Measurements from ENCODE around the gene PLXNB3. TPM values are rescaled to one million over a fixed set of nuclear protein-coding genes. Genes with fewer than 3 reads are reported as not detected.

PLXNB3 gene
- total and polyA plus RNA-seq, 2 experiments from 2014 or later = 0.70 to 4.1 TPM

DNA sequence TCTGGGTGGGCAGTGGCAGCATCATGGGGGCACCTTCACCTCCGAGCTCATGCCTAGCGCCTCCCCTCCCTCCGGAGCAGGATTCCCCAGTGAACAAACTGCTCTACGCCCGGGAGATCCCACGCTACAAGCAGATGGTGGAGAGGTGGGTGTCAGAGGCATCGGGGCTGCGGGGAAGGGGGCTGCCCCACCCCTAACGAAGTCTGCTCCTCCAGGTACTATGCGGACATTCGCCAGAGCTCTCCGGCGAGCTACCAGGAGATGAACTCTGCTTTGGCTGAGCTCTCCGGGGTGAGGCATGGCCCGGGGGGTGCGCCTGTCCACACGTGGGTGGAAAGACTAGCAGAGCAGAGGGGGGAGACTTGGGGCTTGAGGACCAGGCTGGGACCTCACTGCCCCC, 14.1 kb downstream of the PLXNB3 start:
- peaks cover 5% of the 10 kb centered on the region for H3K27me3 Mint-ChIP-seq (ENCODE audit: insufficient read depth, low read depth, poor library complexity)
- Histone ChIP-seq H3K4me2 (no peak overlapping the region), H2AFZ (no peak overlapping the region), H3K36me3 (ENCODE audit: insufficient read depth) (no peaks in the 10 kb centered on the region), H4K20me1 (replicated peaks; ENCODE audit: insufficient read depth) (no peaks in the 10 kb centered on the region), H3F3A (replicated peaks; ENCODE audit: low read depth) (no peaks in the 10 kb centered on the region), H3K27ac (ENCODE audit: low read depth) (no peak overlapping the region), H3K4me3 (no peak overlapping the region), H3K9me2 (ENCODE audit: insufficient read depth) (no peaks in the 10 kb centered on the region), H3K4me1 (ENCODE audit: insufficient read depth) (no peaks in the 10 kb centered on the region), H3K27me3 (ENCODE audit: insufficient read depth) (no peaks in the 10 kb centered on the region), H3K79me2 (replicated peaks; ENCODE audit: insufficient read depth) (no peaks in the 10 kb centered on the region)
- no peak overlapping the region for H3K27ac Mint-ChIP-seq
- no peak overlapping the region for H3K4me3 Mint-ChIP-seq
- TF ChIP-seq ZNF114 (CRISPR knock-in tag; IDR thresholded peaks at IDR 0.05) (no peak), ZNF331 (CRISPR knock-in tag; IDR thresholded peaks at IDR 0.05; ENCODE audit: low read depth) (no peak), EZH2 (IDR thresholded peaks at IDR 0.05; ENCODE audit: low read depth, unreplicated experiment) (no peak), POLR2AphosphoS5 (IDR thresholded peaks at IDR 0.05; ENCODE audit: low read depth) (no peak), CREB1 (CRISPR knock-in tag; IDR thresholded peaks at IDR 0.05; ENCODE audit: low read depth) (no peak), STAT1 (IDR thresholded peaks at IDR 0.05; ENCODE audit: unreplicated experiment) (no peak), NANOG (IDR thresholded peaks at IDR 0.05; ENCODE audit: borderline replicate concordance) (no peak), ETS1 (IDR thresholded peaks at IDR 0.05) (no peak), CTCF (conservative IDR thresholded peaks at IDR 0.05; ENCODE audit: low read depth in 2 of 2) (no peak), EZH2phosphoT487 (IDR thresholded peaks at IDR 0.05; ENCODE audit: unreplicated experiment) (no peak)
- TF ChIP-seq, protein P1, sequence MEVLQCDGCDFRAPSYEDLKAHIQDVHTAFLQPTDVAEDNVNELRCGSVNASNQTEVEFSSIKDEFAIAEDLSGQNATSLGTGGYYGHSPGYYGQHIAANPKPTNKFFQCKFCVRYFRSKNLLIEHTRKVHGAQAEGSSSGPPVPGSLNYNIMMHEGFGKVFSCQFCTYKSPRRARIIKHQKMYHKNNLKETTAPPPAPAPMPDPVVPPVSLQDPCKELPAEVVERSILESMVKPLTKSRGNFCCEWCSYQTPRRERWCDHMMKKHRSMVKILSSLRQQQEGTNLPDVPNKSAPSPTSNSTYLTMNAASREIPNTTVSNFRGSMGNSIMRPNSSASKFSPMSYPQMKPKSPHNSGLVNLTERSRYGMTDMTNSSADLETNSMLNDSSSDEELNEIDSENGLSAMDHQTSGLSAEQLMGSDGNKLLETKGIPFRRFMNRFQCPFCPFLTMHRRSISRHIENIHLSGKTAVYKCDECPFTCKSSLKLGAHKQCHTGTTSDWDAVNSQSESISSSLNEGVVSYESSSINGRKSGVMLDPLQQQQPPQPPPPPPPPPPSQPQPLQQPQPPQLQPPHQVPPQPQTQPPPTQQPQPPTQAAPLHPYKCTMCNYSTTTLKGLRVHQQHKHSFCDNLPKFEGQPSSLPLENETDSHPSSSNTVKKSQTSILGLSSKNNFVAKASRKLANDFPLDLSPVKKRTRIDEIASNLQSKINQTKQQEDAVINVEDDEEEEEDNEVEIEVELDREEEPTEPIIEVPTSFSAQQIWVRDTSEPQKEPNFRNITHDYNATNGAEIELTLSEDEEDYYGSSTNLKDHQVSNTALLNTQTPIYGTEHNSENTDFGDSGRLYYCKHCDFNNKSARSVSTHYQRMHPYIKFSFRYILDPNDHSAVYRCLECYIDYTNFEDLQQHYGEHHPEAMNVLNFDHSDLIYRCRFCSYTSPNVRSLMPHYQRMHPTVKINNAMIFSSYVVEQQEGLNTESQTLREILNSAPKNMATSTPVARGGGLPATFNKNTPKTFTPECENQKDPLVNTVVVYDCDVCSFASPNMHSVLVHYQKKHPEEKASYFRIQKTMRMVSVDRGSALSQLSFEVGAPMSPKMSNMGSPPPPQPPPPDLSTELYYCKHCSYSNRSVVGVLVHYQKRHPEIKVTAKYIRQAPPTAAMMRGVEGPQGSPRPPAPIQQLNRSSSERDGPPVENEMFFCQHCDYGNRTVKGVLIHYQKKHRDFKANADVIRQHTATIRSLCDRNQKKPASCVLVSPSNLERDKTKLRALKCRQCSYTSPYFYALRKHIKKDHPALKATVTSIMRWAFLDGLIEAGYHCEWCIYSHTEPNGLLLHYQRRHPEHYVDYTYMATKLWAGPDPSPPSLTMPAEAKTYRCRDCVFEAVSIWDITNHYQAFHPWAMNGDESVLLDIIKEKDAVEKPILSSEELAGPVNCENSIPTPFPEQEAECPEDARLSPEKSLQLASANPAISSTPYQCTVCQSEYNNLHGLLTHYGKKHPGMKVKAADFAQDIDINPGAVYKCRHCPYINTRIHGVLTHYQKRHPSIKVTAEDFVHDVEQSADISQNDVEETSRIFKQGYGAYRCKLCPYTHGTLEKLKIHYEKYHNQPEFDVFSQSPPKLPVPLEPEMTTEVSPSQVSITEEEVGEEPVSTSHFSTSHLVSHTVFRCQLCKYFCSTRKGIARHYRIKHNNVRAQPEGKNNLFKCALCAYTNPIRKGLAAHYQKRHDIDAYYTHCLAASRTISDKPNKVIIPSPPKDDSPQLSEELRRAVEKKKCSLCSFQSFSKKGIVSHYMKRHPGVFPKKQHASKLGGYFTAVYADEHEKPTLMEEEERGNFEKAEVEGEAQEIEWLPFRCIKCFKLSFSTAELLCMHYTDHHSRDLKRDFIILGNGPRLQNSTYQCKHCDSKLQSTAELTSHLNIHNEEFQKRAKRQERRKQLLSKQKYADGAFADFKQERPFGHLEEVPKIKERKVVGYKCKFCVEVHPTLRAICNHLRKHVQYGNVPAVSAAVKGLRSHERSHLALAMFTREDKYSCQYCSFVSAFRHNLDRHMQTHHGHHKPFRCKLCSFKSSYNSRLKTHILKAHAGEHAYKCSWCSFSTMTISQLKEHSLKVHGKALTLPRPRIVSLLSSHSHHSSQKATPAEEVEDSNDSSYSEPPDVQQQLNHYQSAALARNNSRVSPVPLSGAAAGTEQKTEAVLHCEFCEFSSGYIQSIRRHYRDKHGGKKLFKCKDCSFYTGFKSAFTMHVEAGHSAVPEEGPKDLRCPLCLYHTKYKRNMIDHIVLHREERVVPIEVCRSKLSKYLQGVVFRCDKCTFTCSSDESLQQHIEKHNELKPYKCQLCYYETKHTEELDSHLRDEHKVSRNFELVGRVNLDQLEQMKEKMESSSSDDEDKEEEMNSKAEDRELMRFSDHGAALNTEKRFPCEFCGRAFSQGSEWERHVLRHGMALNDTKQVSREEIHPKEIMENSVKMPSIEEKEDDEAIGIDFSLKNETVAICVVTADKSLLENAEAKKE (CRISPR knock-in tag; IDR thresholded peaks at IDR 0.05) = no peak
- no peak for ATAC-seq
- peaks cover 7% of the 10 kb centered on the region; the same call in 2 of the 3 replicates for H3K4me1 Mint-ChIP-seq
- H3K36me3 Mint-ChIP-seq (ENCODE audit: low read depth) = no peaks in the 10 kb centered on the region
- H3K9me3 Mint-ChIP-seq = no peaks in the 10 kb centered on the region
- DNase-seq (ENCODE audit: low spot score) = no peak

Measured in GM23338 (cell line).